Left lung (tissue), 14 donors: ENCODE measurements around the gene ITPRID1. TPM values are rescaled to one million over a fixed set of nuclear protein-coding genes. Genes with fewer than 3 reads are reported as not detected.
"Not testable (repeated sequence)": the region's sequence is repeated elsewhere in the genome, so short reads cannot be mapped to it uniquely, and the experiment has no call there.

ENCODE experiments used
- ATAC-seq: fragments of 200-7000 bp; cut with Tn5 transposase; one replicate; pipeline ENCODE4 v1.9.1; 2020; ENCODE audit warnings: moderate library complexity
- DNase-seq, 4 donors: peaks; one replicate each; pipeline ENCODE4 v3.0.0-alpha.2; 2013 to 2020
- H3K27ac ChIP-seq, 2 donors: fragments of 200-600 bp; sonication (generic) in 1 of 2; one replicate each; pipeline versions ENCODE4 v1.5.0 to v1.8.0; 2020 to 2021
- H3K27me3 ChIP-seq, 2 donors: fragments of 200-600 bp; sonication (generic) in 1 of 2; one replicate each; pipeline versions ENCODE4 v1.5.0 to v1.8.0; 2020 to 2021
- H3K36me3 ChIP-seq, 2 donors: fragments of 200-600 bp; sonication (generic) in 1 of 2; one replicate each; pipeline versions ENCODE4 v1.5.0 to v1.8.0; 2020 to 2021
- H3K4me1 ChIP-seq, 2 donors: fragments of 200-600 bp; one replicate each; pipeline ENCODE4 v1.8.0; 2021
- H3K4me3 ChIP-seq, 2 donors: fragments of 200-600 bp; sonication (generic) in 1 of 2; one replicate each; pipeline versions ENCODE4 v1.5.0 to v1.8.0; 2020 to 2021; ENCODE audit warnings: mild to moderate bottlenecking in 1 of 2
- H3K9me3 ChIP-seq, 2 donors: fragments of 200-600 bp; sonication (generic) in 1 of 2; one replicate each; pipeline versions ENCODE4 v1.5.0 to v1.8.0; 2020 to 2021
- CTCF ChIP-seq, 2 donors: fragments of 200-600 bp; sonication (generic) in 1 of 2; IDR thresholded peaks; one replicate each; pipeline versions ENCODE4 v1.5.0 to v1.8.0; 2021; ENCODE audit warnings: antibody characterized with exemption in 2 of 2
- intact Hi-C, 2 donors: fragments of 100-400 bp; cut with DNase I; formaldehyde crosslinking; loops; one replicate each; pipeline versions ENCODE4 v1.11.2 to v1.14.2; 2022
- long read RNA-seq, 12 donors: library from polyadenylated mRNA in 2 of 12; unstranded in 2 of 12; transcript quantifications; one replicate each; pipeline ENCODE4 v2.0.0 and lab custom pipeline, GENCODE V29; 2019 to 2026
- polyA plus RNA-seq, 6 donors: library from polyadenylated mRNA; unstranded; fragments of 120-200 nt; gene quantifications; one replicate each; pipeline ENCODE4 v1.2.1, GENCODE V29; 2013; ENCODE audit not compliant: insufficient read length in 6 of 6
- total RNA-seq, 2 donors: library from RNA; stranded (reverse); fragmentation: NEBNext Ultra II Directional; extraction: Animal tissue kit (Norgen Biotek cat#: 25700); gene quantifications; one replicate each; pipeline ENCODE4 v1.2.1, GENCODE V29; 2021
- donor health status: DM: no; HTN: yes; CAD: no.
- donor health status: DM: no; HTN: no; CAD: no.

The ITPRID1 gene
- under 1 TPM in 1 of 2 donors, not detected in 1; 0.60 TPM for total RNA-seq
- polyA plus RNA-seq = under 1 TPM in 3 of 6 donors, not detected in 3; 0.04 to 0.09 (median 0.07) TPM
- long read RNA-seq, donor 1 = 0 reads
- long read RNA-seq, donor 2 = 0 reads
- long read RNA-seq, donor 3 = 0 reads
- long read RNA-seq, donor 4 = 0 reads
- long read RNA-seq, donor 5 = 0 reads
- long read RNA-seq, donor 6 = 0 reads
- long read RNA-seq, donor 7 = 0 reads
- long read RNA-seq, donor 8 = 0 reads
- long read RNA-seq, donor 9 = 0 reads
- long read RNA-seq, donor 10 = 0 reads
- long read RNA-seq, donor 11 = 0 reads
- long read RNA-seq, donor 12 = 0 reads

DNA sequence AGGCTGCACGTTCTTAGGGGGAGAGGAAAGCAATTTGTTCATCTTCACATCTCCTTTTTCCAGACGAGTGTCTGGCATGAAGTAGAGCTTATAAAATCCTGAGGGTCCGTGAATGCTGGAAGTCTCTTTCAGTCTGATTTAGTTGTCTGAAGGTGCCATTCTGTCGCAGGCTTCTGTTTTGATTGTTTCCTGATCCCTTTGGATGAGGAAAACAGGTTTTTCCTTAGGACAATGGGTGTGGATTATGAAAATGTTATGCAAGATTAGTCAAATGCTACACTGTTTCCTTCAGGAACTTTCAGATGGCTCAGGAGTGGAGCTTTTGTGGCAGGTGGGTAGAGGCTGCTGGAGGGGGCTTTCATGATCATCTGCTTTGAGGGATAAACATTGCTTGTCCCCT lies at the start of gene ITPRID1:
ITPRID1 (plus strand) TSS at position 301 of the 400 bp plus-strand sequence. CDS start 38,935 bp downstream, outside the sequence.
- no peak for DNase-seq
- H3K36me3 ChIP-seq = no peaks in the 10 kb centered on the region
- no peaks in the 10 kb centered on the region for H3K27me3 ChIP-seq
- no peak for ATAC-seq
- peaks cover 0 to 11% of the 10 kb centered on the region in 2 donors for H3K9me3 ChIP-seq
- H3K4me3 ChIP-seq = no peak within 1 kb of the TSS
- intact Hi-C loops = no loop called here
- no peaks in the 10 kb centered on the region for H3K4me1 ChIP-seq
- H3K27ac ChIP-seq = no peak within 1 kb of the TSS
- TF ChIP-seq CTCF (IDR thresholded peaks at IDR 0.05) = no peak

GRCh38 chr7:31464601-31465000 lies 49.3 kb upstream of the ITPRID1 start:
- Histone ChIP-seq H3K36me3 (no peaks in the 10 kb centered on the region), H3K4me1 (no peaks in the 10 kb centered on the region), H3K9me3 (no peaks in the 10 kb centered on the region), H3K4me3 (no peak overlapping the region), H3K27ac (no peak overlapping the region), H3K27me3 (no peaks in the 10 kb centered on the region)
- intact Hi-C loops = no loop called here
- DNase-seq (no peak), ATAC-seq (no peak)
- TF ChIP-seq CTCF (IDR thresholded peaks at IDR 0.05) = no peak

DNA sequence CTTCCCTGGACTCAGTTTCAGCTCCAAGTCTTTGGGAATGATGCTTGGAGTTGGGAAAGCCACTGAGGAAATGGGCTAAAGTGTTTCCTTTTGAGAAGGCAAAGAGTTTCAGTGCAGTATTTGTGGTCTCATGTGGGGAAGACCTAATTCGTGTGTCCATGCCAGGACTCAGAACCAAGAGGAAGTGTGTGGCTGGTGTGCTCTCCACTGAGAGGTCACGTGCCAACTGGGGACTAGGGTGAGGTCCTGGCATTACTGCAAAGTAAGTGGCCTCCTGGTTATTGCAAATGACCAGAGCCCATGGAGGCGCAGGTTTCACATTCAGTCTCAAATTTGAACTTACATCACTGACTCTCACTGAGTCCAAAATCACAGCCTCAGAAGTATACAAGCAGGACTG lies 48.6 kb upstream of the ITPRID1 start:
- H3K4me3 ChIP-seq = no peak overlapping the region
- TF ChIP-seq CTCF (IDR thresholded peaks at IDR 0.05) = no peak
- no peaks in the 10 kb centered on the region for H3K36me3 ChIP-seq
- ATAC-seq (no peak), DNase-seq (no peak)
- no peaks in the 10 kb centered on the region for H3K27me3 ChIP-seq
- no peaks in the 10 kb centered on the region for H3K4me1 ChIP-seq
- intact Hi-C loops = no loop called here
- H3K9me3 ChIP-seq = no peaks in the 10 kb centered on the region
- H3K27ac ChIP-seq = no peak overlapping the region

DNA sequence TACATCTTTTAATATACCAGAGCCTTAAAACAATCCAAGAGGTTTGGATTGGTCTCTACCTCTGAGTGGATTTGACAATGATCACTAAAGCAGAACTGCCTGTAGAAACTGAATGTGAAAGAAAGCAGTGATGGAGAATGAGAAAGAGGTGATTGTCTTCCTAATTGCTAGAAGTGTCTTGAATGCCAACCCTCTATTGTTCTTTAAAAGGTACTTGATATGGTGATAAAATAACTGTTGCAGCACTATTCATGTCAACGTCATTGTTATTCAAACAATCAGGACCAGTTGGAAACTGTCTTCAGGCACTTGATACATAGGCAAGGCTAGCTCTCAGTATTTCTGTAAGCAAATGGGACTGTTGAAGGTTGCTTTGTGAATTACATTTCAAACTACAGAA lies 47.9 kb upstream of the ITPRID1 start:
- no peak for ATAC-seq
- no peak for TF ChIP-seq CTCF (IDR thresholded peaks at IDR 0.05)
- no peaks in the 10 kb centered on the region for H3K36me3 ChIP-seq
- no peak for DNase-seq
- H3K27ac ChIP-seq = no peak overlapping the region
- no peak overlapping the region for H3K4me3 ChIP-seq
- no peaks in the 10 kb centered on the region for H3K9me3 ChIP-seq
- no peaks in the 10 kb centered on the region for H3K4me1 ChIP-seq
- intact Hi-C loops = no loop called here
- H3K27me3 ChIP-seq = no peaks in the 10 kb centered on the region

GRCh38 chr7:31470883-31471282 lies 43.0 kb upstream of the ITPRID1 start:
- H3K4me3 ChIP-seq, ATAC-seq, DNase-seq, H3K27me3 ChIP-seq, H3K36me3 ChIP-seq, H3K4me1 ChIP-seq, H3K9me3 ChIP-seq, intact Hi-C loops, H3K27ac ChIP-seq: not testable (repeated sequence)

DNA sequence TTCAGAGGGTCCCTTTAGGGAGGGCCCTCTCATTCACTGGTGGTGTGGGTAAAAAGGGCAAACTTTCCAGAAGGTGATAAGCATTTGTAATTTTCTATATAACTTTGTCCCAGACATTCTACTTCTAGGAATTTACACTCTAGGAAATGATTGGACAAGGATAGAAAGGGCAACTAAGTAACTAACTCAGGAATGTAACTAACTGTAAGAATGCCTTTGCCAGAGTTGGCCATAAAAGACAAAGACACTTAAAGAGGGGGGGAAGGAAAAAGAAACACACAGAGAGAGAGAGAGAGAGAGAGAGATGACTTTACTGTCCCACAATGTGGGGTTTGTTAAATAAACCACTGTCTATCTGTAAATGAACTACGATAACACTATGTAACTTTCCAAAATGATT lies 38.5 kb upstream of the ITPRID1 start:
- no peak for DNase-seq
- Histone ChIP-seq H3K27me3 (no peaks in the 10 kb centered on the region), H3K4me3 (no peak overlapping the region), H3K36me3 (no peaks in the 10 kb centered on the region), H3K27ac (no peak overlapping the region), H3K9me3 (no peaks in the 10 kb centered on the region), H3K4me1 (no peaks in the 10 kb centered on the region)
- intact Hi-C loops = no loop called here
- no peak for ATAC-seq
- no peak for TF ChIP-seq CTCF (IDR thresholded peaks at IDR 0.05)
